Measurements from ENCODE around the gene ZNF516.

ZNF516 gene

GRCh38 chr18:76497021-76497420, 2.0 kb upstream of the ZNF516 start:
- TF ChIP-seq ISL1 (CRISPR knock-in tag; IDR thresholded peaks at IDR 0.05) (no peak), CSDC2 (CRISPR knock-in tag; IDR thresholded peaks at IDR 0.05) (no peak), ZFP30 (CRISPR knock-in tag; IDR thresholded peaks at IDR 0.05) (no peak), BACH2 (CRISPR knock-in tag; IDR thresholded peaks at IDR 0.05; ENCODE audit: borderline replicate concordance) (no peak), TCF4 (CRISPR knock-in tag; IDR thresholded peaks at IDR 0.05; ENCODE audit: borderline replicate concordance) (no peak)
- no peak for ATAC-seq

- ATAC-seq: no peak
- no peak for TF ChIP-seq TOX (CRISPR knock-in tag; IDR thresholded peaks at IDR 0.05; ENCODE audit: borderline replicate concordance)
- TF ChIP-seq PATZ1 (CRISPR knock-in tag; IDR thresholded peaks at IDR 0.05; ENCODE audit: borderline replicate concordance): no peak
- TF ChIP-seq ZNF8 (CRISPR knock-in tag; IDR thresholded peaks at IDR 0.05): no peak
- TF ChIP-seq PPARA (CRISPR knock-in tag; IDR thresholded peaks at IDR 0.05; ENCODE audit: borderline replicate concordance): no peak
- no peak for TF ChIP-seq ARNTL (CRISPR knock-in tag; IDR thresholded peaks at IDR 0.05; ENCODE audit: borderline replicate concordance, low read depth)
- no peak for TF ChIP-seq ZFP3 (CRISPR knock-in tag; IDR thresholded peaks at IDR 0.05)
- TF ChIP-seq CSDC2 (CRISPR knock-in tag; IDR thresholded peaks at IDR 0.05): no peak
- TF ChIP-seq ZNF70 (CRISPR knock-in tag; IDR thresholded peaks at IDR 0.05): no peak
- no peak for TF ChIP-seq RARB (CRISPR knock-in tag; IDR thresholded peaks at IDR 0.05)
- TF ChIP-seq ESRRG (CRISPR knock-in tag; IDR thresholded peaks at IDR 0.05): no peak
- TF ChIP-seq ZFP30 (CRISPR knock-in tag; IDR thresholded peaks at IDR 0.05): no peak
- TF ChIP-seq POU6F1 (CRISPR knock-in tag; IDR thresholded peaks at IDR 0.05; ENCODE audit: borderline replicate concordance, low read depth): no peak
- TF ChIP-seq OSR1 (CRISPR knock-in tag; IDR thresholded peaks at IDR 0.05): no peak
- TF ChIP-seq SNAI2 (CRISPR knock-in tag; IDR thresholded peaks at IDR 0.05): no peak
- no peak for TF ChIP-seq BACH2 (CRISPR knock-in tag; IDR thresholded peaks at IDR 0.05; ENCODE audit: borderline replicate concordance)
- TF ChIP-seq ZC3H10 (CRISPR knock-in tag; IDR thresholded peaks at IDR 0.05): no peak
- TF ChIP-seq TSHZ2 (CRISPR knock-in tag; IDR thresholded peaks at IDR 0.05): no peak
- TF ChIP-seq CSRNP3 (CRISPR knock-in tag; IDR thresholded peaks at IDR 0.05): no peak
- no peak for TF ChIP-seq CREB5 (CRISPR knock-in tag; IDR thresholded peaks at IDR 0.05; ENCODE audit: low read depth)
- TF ChIP-seq ZNF565 (CRISPR knock-in tag; conservative IDR thresholded peaks at IDR 0.05; ENCODE audit: low read depth): no peak
Measured at GRCh38 chr18:76496194-76496890, 1.3 kb upstream of the ZNF516 start.
